Colonic mucosa (tissue), 4 donors: ENCODE results near the gene ST7. TPM values are rescaled to one million over a fixed set of nuclear protein-coding genes. Genes with fewer than 3 reads are reported as not detected.
"Not testable (repeated sequence)": the region's sequence is repeated elsewhere in the genome, so short reads cannot be mapped to it uniquely, and the experiment has no call there.

Experiments used
- DNase-seq: peaks from one replicate; pipeline ENCODE4 v3.0.0-alpha.2; 2020
- H3K27ac ChIP-seq: fragments of 200-600 bp; one replicate; pipeline ENCODE4 v1.8.0; 2021
- H3K27me3 ChIP-seq: fragments of 200-600 bp; one replicate; pipeline ENCODE4 v1.8.0; 2021
- H3K36me3 ChIP-seq: fragments of 200-600 bp; one replicate; pipeline ENCODE4 v1.8.0; 2021
- H3K4me1 ChIP-seq: fragments of 200-600 bp; one replicate; pipeline ENCODE4 v1.8.0; 2021; ENCODE audit warnings: mild to moderate bottlenecking
- H3K4me3 ChIP-seq: fragments of 200-600 bp; one replicate; pipeline ENCODE4 v1.8.0; 2021
- H3K9ac ChIP-seq, 2 donors: one replicate each; pipeline ENCODE4 v1.7.0; 2013; ENCODE audit warnings: control low read depth in 2 of 2, low read depth in 2 of 2, low read length in 2 of 2
- H3K9me3 ChIP-seq: fragments of 200-600 bp; one replicate; pipeline ENCODE4 v1.8.0; 2021
- intact Hi-C: fragments of 100-400 bp; cut with DNase I; formaldehyde crosslinking; loops from one replicate; pipeline ENCODE4 v1.14.1; 2022
- total RNA-seq, 2 donors: library from RNA; stranded (reverse); fragmentation: NEBNext Ultra II Directional in 1 of 2; extraction: Animal tissue kit (Norgen Biotek cat#: 25700) in 1 of 2; gene quantifications; one replicate each; pipeline ENCODE4 v1.2.1, GENCODE V29; 2021
- TF ChIP-seq, protein P1 (sequence below): fragments of 200-600 bp; IDR thresholded peaks from one replicate; pipeline ENCODE4 v1.8.0; 2022; ENCODE audit warnings: antibody characterized with exemption, mild to moderate bottlenecking
- donor health status: healthy.
- donor health status: DM: no; HTN: no; CAD: no.
- donor health status: DM: no; HTN: no; CAD: no.

The ST7 gene
- total RNA-seq, 2 donors from 2014 or later = 10.6 to 12.2 TPM

DNA sequence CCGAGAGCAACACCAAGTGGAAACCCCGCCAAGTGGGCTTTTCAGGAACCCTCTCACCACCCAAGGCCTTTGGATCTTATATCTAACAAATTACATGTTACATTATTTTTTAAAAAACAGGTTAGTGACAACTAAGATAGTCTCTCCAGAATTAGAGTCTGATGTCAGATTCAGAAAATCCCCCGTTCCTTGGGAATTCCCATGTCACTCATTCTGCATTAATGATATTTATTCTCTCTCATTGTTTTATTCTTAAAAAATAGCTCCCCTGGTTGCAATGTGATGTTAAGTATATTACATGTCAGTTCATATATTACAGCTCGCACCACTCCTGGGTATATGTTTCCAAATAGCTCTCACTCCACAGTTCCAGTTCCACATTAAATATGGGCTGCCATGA is 287.8 kb downstream of the ST7 start:
- Histone ChIP-seq H3K27me3 (no peaks in the 10 kb centered on the region), H3K9me3 (no peaks in the 10 kb centered on the region), H3K4me1 (no peaks in the 10 kb centered on the region), H3K27ac (no peak overlapping the region), H3K36me3 (no peaks in the 10 kb centered on the region), H3K9ac (no peak overlapping the region), H3K4me3 (no peak overlapping the region)
- intact Hi-C loops = no loop called here
- no peak for DNase-seq
- TF ChIP-seq, protein P1, sequence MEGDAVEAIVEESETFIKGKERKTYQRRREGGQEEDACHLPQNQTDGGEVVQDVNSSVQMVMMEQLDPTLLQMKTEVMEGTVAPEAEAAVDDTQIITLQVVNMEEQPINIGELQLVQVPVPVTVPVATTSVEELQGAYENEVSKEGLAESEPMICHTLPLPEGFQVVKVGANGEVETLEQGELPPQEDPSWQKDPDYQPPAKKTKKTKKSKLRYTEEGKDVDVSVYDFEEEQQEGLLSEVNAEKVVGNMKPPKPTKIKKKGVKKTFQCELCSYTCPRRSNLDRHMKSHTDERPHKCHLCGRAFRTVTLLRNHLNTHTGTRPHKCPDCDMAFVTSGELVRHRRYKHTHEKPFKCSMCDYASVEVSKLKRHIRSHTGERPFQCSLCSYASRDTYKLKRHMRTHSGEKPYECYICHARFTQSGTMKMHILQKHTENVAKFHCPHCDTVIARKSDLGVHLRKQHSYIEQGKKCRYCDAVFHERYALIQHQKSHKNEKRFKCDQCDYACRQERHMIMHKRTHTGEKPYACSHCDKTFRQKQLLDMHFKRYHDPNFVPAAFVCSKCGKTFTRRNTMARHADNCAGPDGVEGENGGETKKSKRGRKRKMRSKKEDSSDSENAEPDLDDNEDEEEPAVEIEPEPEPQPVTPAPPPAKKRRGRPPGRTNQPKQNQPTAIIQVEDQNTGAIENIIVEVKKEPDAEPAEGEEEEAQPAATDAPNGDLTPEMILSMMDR = no peak

DNA sequence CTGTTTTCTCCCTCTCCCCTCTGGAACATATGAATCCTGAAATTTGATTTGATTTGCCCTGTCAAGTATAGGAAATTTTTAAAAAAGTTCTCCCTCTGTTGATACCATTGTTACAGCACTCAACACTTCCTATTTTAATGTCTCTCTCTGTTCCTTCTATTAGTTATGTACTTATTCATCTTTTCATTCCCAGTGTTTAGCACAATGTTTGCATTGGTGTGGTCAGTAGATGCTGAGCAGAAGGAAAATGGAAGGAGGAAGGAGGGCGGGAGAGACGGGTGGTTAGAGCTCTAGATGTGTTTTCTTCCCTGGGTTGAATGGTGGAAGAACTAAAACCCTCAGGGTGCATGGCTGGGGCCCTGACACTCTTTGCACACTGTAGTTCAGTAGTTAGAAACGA is 290.1 kb downstream of the ST7 start:
- Histone ChIP-seq H3K9me3 (no peaks in the 10 kb centered on the region), H3K4me3 (no peak overlapping the region), H3K4me1 (no peaks in the 10 kb centered on the region), H3K36me3 (no peaks in the 10 kb centered on the region), H3K9ac (no peak overlapping the region), H3K27ac (no peak overlapping the region), H3K27me3 (no peaks in the 10 kb centered on the region)
- TF ChIP-seq, protein P1 = no peak
- intact Hi-C loops = no loop called here
- DNase-seq = no peak

DNA sequence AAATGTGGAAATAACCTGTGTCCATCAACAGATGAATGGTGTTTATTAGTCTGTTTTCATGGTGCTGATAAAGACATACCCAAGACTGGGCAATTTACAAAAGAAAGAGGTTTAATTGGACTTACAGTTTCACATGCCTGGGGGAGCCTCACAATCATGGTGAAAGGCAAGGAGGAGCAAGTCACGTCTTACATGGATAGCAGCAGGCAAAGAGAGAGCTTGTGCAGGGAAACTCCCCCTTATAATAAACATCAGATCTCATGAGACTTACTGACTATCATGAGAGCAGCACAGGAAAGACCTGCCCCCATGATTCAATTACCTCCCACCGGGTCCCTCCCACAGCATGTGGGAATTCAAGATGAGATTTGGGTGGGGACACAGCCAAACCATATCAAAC is 292.4 kb downstream of the ST7 start:
- intact Hi-C loops, H3K27ac ChIP-seq, H3K9me3 ChIP-seq, H3K4me1 ChIP-seq, H3K4me3 ChIP-seq, H3K27me3 ChIP-seq, H3K9ac ChIP-seq, H3K36me3 ChIP-seq, DNase-seq: not testable (repeated sequence)

DNA sequence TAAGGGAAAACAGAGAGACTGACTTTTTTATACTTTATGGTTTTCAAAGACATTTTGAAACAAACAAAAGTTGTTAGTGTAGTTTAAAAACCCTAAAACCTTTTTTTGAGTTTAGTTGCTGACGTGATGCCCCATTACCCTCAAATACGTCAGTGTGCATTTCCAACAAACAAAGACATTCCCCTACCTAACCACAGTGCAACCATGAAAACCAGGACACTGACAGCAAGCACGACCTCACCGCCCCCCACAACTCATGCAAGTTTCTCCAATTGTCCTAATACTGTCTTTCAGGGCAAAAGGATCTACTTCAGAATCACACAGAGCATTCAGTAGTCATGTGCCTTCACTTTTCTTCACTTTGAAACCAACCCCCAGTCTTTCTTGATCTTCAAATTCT is 294.5 kb downstream of the ST7 start:
- Histone ChIP-seq H3K4me3 (no peak overlapping the region), H3K9ac (no peak overlapping the region), H3K9me3 (no peaks in the 10 kb centered on the region), H3K27ac (no peak overlapping the region), H3K27me3 (no peaks in the 10 kb centered on the region), H3K36me3 (no peaks in the 10 kb centered on the region), H3K4me1 (no peaks in the 10 kb centered on the region)
- TF ChIP-seq, protein P1 = no peak
- intact Hi-C loops = no loop called here
- no peak for DNase-seq

DNA sequence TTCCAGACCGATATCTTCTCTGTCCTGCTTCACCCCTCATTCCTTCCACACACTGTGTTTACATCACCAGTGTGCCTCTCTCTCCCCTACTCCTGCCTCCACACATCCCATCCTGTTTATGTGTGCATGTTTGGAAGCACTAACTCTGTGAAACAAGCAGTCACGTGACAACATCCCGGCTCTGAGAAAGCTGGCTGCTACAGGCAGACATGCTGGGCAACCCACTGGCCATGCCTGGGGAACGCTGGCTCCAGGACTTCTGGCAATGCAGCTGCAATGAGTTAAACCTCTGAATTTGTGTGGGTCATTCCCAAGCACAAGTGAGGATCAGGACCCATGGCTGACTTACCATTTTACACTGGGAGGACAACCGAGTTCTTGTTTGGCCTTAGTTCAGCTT is 295.5 kb downstream of the ST7 start:
- Histone ChIP-seq H3K4me1 (no peaks in the 10 kb centered on the region), H3K9ac (no peak overlapping the region), H3K27ac (no peak overlapping the region), H3K9me3 (no peaks in the 10 kb centered on the region), H3K27me3 (no peaks in the 10 kb centered on the region), H3K36me3 (no peaks in the 10 kb centered on the region), H3K4me3 (no peak overlapping the region)
- TF ChIP-seq, protein P1 = no peak
- DNase-seq = no peak
- intact Hi-C loops = no loop called here

DNA sequence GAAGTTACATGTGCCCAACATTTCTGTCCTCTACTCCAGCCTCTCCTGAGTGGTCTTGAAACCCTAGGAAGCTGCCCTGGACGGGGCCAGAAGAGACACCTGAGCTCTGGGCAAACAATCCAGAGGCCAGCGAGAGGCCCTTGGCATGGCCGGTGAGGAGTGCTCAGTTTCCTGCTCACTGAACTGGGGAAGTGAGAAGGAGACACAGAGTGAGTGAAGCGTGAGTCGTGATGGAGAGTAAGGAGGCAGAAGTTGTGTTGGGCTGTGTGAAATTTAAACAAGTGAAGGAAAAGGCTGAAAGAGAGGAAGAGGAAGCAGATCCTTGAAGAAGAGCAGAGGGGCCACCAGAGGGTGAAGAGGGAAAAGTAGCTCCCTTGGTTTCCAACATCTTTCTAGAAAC is 296.4 kb downstream of the ST7 start:
- Histone ChIP-seq H3K27me3 (no peaks in the 10 kb centered on the region), H3K9me3 (no peaks in the 10 kb centered on the region), H3K4me1 (no peaks in the 10 kb centered on the region), H3K4me3 (no peak overlapping the region), H3K9ac (no peak overlapping the region), H3K36me3 (no peaks in the 10 kb centered on the region), H3K27ac (no peak overlapping the region)
- intact Hi-C loops = no loop called here
- TF ChIP-seq, protein P1 = no peak
- no peak for DNase-seq
